HG03066 (cell line): Measurements from ENCODE around the gene CTXN3.

Experiments
- ATAC-seq: cut with Tn5 transposase; IDR thresholded peaks from one replicate; pipeline ENCODE4 v1.9.1; 2021; ENCODE audit warnings: low read depth; ENCODE audit not compliant: unreplicated experiment

The CTXN3 gene

GRCh38 chr5:127649018-127649439, at the start of gene CTXN3:
TSS of gene CTXN3 (plus strand) at chr5:127649082. CDS start at chr5:127657522, 8,440 bp downstream.
- no peak for ATAC-seq

- no peak for ATAC-seq
These were observed 49.6 kb upstream of the CTXN3 start for GRCh38 chr5:127599320-127599719.

- no peak for ATAC-seq
These were observed 49.0 kb upstream of the CTXN3 start for GRCh38 chr5:127599847-127600246.

GRCh38 chr5:127601111-127601510, 47.8 kb upstream of the CTXN3 start:
- ATAC-seq = no peak

GRCh38 chr5:127601601-127602000, 47.3 kb upstream of the CTXN3 start:
- no peak for ATAC-seq

GRCh38 chr5:127602481-127602880, 46.4 kb upstream of the CTXN3 start:
- ATAC-seq = no peak

GRCh38 chr5:127602896-127603844, 45.7 kb upstream of the CTXN3 start:
- no peak for ATAC-seq

- ATAC-seq = no peak
These were observed 40.7 kb upstream of the CTXN3 start for GRCh38 chr5:127608077-127608660.

- no peak for ATAC-seq
These were observed 39.9 kb upstream of the CTXN3 start for GRCh38 chr5:127609011-127609410.

- ATAC-seq = no peak
These were observed 38.9 kb upstream of the CTXN3 start for GRCh38 chr5:127609957-127610356.

GRCh38 chr5:127612441-127613141, 36.3 kb upstream of the CTXN3 start:
- no peak for ATAC-seq

- no peak for ATAC-seq
These were observed 33.0 kb upstream of the CTXN3 start for GRCh38 chr5:127615916-127616315.

GRCh38 chr5:127619908-127620479, 28.9 kb upstream of the CTXN3 start:
- ATAC-seq = no peak

- no peak for ATAC-seq
These were observed 27.1 kb upstream of the CTXN3 start for GRCh38 chr5:127621601-127622325.

GRCh38 chr5:127634007-127634406, 14.9 kb upstream of the CTXN3 start:
- no peak for ATAC-seq

- ATAC-seq = no peak
These were observed 9.1 kb upstream of the CTXN3 start for GRCh38 chr5:127639828-127640227.

- ATAC-seq = no peak
These were observed 5.9 kb upstream of the CTXN3 start for GRCh38 chr5:127642949-127643348.

- ATAC-seq = no peak
These were observed 5.3 kb upstream of the CTXN3 start for GRCh38 chr5:127643607-127644006.

- ATAC-seq = no peak
These were observed 3.6 kb upstream of the CTXN3 start for GRCh38 chr5:127645300-127645726.

- no peak for ATAC-seq
These were observed 1.4 kb upstream of the CTXN3 start for GRCh38 chr5:127647361-127647958.
